Stimulated activated CD8-positive, alpha-beta memory T cell treated with anti-CD3 and anti-CD28 coated beads, Interleukin-7, amount 100 ng/mL, for 48 hours (primary cell): ENCODE measurements around the gene IL1F10.
"Not testable (repeated sequence)": the region's sequence is repeated elsewhere in the genome, so short reads cannot be mapped to it uniquely, and the experiment has no call there.

Experiments used
- DNase-seq, 2 donors: peaks; one replicate each; pipeline ENCODE4 v3.0.0-alpha.2; 2020; ENCODE audit warnings: low read depth in 1 of 2; ENCODE audit errors: extremely low read depth in 1 of 2

Gene IL1F10

GRCh38 chr2:113080134-113080533 lies 12.4 kb downstream of the IL1F10 start:
- DNase-seq: no peak

DNA sequence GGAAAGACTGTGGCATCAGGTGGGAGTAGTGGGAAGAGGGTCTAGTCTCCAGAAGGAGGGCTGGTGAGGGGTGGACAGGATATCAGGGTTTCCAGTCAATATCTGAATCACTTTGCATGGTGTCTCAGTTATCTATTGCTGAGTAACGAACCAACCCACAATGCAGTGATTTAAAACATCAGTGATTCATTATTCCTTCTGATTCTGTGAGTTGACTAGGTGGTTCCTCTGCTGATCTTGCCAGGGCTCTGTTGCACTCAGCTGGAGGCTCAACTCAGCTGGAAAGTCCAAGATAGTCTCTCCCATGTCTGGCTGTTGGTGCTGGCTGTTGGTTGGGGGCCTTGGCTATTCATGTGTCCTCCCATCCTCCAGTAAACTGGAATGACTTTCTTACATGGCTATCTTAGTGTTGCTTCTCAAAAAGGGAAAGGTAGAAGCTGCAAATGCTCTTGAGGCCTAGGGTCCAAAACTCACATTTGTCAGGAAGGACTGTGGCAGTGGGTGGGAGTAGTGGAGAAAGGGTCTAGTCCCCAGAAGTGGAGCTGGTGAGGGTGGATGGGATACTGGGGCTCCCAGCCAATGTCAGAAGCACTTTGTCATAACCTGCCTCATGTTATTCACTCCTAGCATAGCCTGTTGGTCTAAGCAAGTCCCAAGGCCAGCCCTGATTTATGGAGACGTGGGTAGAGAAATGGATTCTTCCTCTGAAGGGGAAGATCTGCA lies 13.9 kb downstream of the IL1F10 start:
- DNase-seq: no peak

DNA sequence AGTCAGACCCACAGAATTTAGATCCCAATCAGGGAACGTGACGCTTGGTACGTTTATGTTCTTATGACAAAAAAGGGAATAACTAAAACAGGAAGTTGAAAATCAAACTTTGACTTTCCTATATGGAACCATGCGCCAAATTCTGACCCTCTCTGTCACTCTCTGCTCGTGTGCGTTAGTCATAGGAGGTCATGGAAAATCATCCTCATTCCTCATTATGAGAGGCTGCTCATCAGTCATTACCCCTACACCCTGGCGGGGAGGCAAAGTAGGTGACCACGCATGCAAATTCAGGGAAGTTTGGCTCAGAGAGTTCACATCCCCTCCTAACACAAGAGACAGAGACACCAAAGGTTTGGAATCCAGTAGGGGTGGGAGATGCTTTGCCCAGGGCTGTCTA lies 15.5 kb downstream of the IL1F10 start:
- no peak for DNase-seq

GRCh38 chr2:113084249-113085000 lies 16.7 kb downstream of the IL1F10 start:
- DNase-seq: no peak

- DNase-seq: no peak
Measured at GRCh38 chr2:113085542-113085941, 17.8 kb downstream of the IL1F10 start.

DNA sequence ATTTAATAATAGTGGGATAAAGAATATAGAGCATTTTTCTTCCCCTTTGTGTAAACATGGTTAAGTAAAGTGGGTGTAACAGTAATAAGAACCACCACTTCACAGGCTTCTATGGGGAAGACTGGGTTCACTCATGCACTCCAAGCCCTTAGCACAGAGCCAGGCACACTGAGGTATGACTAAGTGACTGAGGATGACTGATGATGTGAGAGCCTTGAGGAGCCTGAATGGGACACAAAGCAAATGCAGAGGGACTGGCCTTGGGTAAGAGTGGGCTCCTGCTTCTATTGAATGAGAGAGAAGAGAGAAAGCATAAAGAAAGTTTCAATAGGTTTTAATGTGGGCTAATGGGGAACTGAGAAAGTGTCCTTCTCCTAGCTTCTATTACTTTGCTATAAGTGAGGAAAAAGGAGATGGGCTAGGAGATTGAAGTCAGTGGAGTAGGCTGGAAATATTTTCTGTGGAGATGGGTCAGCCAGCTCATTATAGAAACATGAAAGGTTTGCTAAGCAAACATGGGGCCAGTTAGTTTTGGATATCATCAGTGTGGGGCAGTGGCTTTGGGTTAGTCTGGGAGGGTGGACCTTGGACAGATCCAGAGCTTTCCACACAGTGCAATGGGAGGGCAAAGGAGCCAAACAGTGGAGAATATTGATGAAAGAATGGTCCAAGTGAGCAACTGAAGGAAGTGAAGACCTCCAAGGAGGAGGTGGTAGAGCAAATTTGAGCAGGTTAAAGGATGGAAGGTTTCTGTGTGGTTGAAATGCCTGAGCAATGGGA lies 20.6 kb downstream of the IL1F10 start:
- no peak for DNase-seq

- no peak for DNase-seq
Measured at GRCh38 chr2:113089916-113090315, 22.1 kb downstream of the IL1F10 start.

DNA sequence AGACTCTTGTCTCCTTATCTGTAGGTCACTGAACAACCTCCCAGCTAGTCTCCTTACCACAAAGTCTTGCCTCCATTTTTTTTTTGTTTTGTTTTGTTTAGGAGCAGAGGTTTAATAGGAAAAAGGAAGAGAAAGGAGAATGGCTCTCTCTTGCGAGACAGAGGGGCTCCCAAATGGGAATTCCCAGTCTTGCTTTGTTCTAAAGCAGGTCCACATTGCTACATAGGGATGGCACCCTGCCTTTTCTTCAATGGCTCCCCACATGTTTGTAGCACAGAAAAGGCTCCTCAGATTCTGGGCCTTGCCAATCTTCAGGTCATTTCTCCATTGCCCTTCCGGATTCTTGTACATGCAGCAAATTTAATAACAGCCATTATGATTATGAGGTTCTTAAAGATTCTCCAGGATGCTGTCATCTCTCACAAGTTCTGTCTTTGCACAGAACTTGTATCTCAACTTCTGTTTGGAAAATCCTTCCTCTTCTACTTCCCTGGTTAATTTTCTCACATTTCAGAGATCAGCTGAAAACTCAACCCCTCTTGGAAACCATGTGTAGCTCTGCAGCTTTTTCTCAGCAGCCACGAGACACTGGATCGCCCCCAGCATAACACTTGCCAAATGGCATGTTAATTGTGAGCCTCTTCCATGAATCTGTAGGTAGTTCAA lies 23.6 kb downstream of the IL1F10 start:
- DNase-seq: no peak

DNA sequence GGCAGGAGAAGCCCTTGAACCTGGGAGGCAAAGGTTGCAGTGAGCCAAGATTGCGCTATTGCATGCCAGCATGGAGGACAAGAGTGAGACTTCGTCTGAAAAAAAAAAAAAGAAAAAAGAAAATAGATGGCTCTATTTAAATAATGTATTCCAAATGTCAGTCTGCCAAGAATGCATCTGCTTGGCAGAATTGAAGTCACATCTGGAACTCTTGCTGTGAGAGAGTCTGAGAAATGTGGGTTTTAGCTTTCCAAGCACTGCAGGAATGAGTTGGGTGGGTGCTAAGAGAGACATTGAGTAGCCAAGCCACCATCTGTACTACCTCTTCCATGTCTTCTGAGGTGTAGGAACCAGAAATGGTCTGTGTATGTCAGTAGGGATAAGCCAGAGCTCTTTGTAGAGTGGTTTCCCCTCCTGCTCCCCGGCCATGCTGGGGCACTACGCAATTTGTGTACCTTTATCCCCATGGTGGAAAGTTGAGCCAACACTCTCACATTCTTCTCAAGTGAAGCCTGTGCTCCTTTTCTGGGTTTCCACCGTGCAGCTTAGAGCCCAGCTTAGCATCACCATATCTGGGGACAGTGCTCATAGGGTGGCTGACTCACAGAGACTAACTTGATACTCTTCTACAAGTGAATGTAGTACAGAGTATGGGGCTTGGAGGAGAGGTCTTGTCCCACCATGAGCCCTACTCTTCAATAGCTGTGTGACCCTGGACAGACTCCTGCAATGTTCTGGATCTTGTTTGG lies 25.3 kb downstream of the IL1F10 start:
- DNase-seq: no peak

DNA sequence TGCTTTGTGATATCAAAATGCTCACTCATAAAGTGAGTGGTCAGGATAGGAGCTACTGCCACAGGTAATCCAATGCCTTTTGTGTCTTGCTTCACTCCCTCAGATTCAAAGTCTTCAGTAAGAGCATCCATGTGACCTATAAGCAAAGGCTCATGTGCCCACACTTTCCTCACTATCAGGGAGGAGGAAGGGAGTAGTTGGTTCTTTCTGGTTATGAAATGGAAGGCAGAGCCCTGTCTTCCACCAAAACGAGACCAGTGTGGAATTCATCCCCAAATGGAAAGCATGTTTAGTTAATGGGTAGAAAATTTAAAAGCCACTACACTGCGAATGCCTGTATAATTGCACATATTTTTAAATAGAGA lies 25.8 kb downstream of the IL1F10 start:
- no peak for DNase-seq

DNA sequence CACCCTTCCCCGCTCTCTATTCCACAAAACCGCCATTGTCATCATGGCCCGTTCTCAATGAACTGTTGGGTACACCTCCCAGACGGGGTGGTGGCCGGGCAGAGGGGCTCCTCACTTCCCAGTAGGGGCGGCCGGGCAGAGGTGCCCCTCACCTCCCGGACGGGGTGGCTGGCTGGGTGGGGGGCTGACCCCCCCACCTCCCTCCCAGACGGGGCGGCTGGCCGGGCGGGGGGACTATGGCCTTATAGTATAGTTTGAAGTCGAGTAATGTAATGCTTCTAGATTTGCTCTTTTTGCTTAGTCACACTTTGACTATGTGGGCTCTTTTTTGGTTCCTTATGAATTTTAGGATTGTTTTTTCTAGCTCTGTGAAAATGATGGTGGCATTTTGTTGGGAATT lies 28.5 kb downstream of the IL1F10 start:
- not testable (repeated sequence) for DNase-seq

DNA sequence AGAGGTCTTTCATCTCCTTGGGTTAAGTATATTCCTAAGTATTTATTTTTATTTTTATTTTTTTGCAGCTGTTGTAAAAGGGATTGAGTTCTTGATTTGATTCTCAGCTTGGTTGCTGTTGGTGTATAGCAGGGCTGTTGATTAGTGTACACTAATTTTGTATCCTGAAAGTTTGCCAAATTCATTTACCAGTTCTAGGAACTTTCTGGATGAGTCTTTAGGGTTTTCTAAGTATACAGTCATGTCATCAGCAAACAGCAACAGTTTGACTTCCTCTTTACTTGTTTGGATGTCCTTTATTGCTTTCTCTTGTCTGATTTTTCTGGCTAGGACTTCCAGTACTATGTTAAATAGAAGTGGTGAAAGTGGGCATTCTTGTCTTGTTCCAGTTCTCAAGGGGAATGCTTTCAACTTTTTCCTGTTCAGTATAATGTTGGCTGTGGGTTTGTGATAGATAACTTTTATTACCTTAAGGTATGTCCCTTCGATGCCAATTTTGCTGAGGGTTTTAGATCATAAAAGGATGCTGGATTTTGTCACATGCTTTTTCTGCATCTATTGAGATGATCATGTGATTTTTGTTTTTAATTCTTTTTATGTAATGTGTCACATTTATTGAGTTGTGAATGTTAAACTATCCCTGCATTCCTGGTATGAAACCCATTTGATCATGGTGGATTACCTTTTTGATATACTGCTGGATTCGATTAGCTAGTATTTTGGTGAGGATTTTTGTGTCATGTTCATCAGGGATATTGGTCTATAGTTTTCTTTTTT lies 29.3 kb downstream of the IL1F10 start:
- not testable (repeated sequence) for DNase-seq

DNA sequence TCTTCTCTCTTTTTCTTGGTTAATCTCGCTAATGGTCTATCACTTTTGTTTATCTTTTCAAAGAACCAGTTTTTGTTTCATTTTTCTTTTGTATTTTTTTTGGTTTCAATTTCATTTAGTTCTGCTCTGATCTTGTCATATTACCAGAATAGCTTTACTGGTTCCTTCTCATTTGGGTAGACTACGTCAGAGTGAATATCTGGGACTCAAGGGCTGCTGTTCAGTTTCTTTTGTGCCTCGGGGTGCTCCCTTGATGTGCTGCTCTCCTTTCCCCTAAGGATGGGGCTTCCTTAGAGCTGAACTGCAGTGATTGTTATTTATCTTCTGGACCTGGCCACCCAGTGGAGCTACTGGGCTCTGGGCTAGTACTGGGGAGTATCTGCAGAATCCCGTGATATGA lies 30.3 kb downstream of the IL1F10 start:
- no peak for DNase-seq

GRCh38 chr2:113098532-113098931 lies 30.8 kb downstream of the IL1F10 start:
- no peak for DNase-seq

DNA sequence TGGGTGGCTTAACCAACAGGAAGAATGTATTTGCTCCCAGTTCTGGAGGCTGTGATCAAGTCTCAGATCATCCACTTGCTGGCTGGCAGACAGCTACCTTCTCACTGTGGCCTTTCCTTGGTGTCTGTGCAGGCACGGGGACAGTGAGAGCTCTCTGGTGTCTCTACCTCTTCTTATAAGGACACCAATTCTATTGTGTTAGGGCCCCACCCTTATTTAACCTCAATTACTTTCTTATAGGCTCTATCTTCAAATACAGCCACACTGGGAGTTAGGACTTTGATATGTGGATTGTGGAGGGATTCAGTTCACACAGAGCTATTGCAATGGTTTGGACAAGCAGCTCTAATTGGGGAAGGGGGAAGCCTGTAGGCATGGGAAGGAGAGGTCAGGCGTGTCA lies 34.4 kb downstream of the IL1F10 start:
- no peak for DNase-seq

GRCh38 chr2:113103277-113103676 lies 35.5 kb downstream of the IL1F10 start:
- no peak for DNase-seq

DNA sequence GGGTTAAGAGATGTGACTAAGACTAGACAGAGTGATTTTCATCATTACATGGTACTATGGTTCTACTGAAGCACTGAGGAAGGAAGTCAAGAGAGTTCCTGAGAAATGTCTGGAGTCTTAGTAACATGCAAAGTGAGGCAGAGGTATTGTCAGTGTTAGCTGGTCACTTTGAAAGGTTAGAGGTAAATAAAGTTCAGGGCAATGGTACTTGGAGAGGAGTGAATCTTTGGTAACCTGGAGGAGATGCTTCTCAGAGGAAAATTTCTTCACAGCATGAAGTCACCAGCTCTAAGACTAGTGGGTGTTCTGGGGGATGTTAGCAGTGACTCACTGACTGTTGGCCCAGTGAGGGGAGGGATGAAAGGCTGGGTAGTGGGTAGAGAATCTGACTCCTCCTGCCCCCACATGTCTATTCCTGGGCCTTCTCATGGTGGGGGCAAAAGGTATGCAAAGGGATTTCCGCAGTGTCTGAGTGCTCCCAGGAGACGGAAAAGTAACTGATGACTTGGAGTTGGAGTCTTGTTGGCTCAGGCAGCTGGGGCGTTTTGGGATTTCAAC lies 36.4 kb downstream of the IL1F10 start:
- peak in 1 of 2 donors; percentile 55 for DNase-seq

DNA sequence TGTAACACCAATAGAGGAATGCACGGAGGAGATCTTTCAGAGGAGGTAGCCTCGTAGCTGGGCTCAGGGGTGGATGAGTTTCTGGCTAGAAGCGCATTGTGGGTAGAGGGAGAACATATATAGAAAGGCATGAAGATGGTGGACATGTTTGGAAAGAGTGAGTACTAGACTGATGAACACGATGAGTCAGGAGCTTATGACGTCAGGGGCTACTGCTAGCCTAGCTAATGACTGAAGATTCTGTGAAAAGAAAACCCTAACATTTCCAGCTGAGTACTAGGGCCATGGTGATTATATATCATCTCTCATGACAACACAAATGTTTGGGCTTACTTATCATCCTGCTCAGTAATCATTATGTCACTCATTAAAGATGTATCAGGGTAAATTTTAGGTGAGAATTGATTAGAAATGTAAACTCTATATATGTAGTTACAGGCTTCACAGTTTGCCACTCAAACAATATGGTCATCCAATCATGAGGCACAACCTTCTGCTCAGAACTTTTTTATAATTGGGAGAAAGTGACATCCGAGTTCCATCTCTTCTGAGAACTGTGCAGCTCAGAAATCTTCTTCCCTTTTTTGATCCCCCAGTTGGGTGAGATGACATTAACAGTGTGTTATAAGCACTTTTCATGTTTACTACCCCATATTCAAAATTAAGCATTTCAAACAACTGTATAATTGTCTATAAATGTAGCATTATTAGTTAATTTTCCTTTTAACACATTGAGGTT lies 37.4 kb downstream of the IL1F10 start:
- DNase-seq: peak in 1 of 2 donors; percentile 73

DNA sequence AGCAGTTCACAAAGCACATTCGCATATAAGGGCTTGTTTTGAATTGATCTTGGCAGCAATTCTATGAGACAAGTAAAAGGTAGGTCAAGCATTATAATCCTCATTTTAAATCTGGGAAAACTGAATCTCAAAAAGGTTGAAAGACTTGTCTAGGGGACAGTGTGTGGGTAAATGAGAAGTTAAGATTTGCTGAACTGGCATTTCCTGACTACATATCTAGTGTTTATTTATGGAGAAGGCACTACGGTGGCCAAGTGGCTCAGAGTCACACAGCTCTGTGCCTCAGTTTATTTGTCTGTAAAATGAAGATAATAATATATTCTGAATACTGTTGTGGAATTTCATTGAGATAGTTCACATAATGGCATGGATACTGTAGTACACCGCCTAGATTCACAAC lies 43.4 kb downstream of the IL1F10 start:
- no peak for DNase-seq
